GM12865 (cell line): ENCODE data around the gene ERBB2.
"Not testable (repeated sequence)": the region's sequence is repeated elsewhere in the genome, so short reads cannot be mapped to it uniquely, and the experiment has no call there.

ENCODE experiments used
- DNase-seq: peaks from one replicate; pipeline ENCODE4 v3.0.0; 2010; ENCODE audit warnings: low read depth
- H3K4me3 ChIP-seq: 2 replicates; pipeline ENCODE4 v1.5.1; 2011; ENCODE audit warnings: mild to moderate bottlenecking, low read depth, low read length, control low read depth
- CTCF ChIP-seq: IDR thresholded peaks from 2 replicates; pipeline ENCODE4 v1.5.1; 2011; ENCODE audit warnings: low read length, control low read depth, low read depth, inconsistent platforms; ENCODE audit not compliant: insufficient read depth; ENCODE audit errors: missing control alignments

ERBB2 gene

GRCh38 chr17:39694593-39694992, 5.3 kb upstream of the ERBB2 start:
- DNase-seq, result no peak
- no peak for TF ChIP-seq CTCF

GRCh38 chr17:39695089-39695474, 4.8 kb upstream of the ERBB2 start:
- TF ChIP-seq CTCF, result no peak
- DNase-seq, result no peak
- H3K4me3 ChIP-seq, result no peak overlapping the region

More at GRCh38 chr17:39694593-39694992, 5.3 kb upstream of the ERBB2 start:
- H3K4me3 ChIP-seq, result no peak overlapping the region

GRCh38 chr17:39696731-39697130, 3.1 kb upstream of the ERBB2 start:
- H3K4me3 ChIP-seq, result no peak overlapping the region
- TF ChIP-seq CTCF, result no peak
- DNase-seq, result no peak

GRCh38 chr17:39697961-39698360, 1.9 kb upstream of the ERBB2 start:
- no peak for DNase-seq
- no peak overlapping the region for H3K4me3 ChIP-seq
- no peak for TF ChIP-seq CTCF

GRCh38 chr17:39699157-39699817, 577 bp upstream of the ERBB2 start:
- H3K4me3 ChIP-seq, DNase-seq: not testable (repeated sequence)

- H3K4me3 ChIP-seq, result no peak overlapping the region
- DNase-seq, result no peak
- TF ChIP-seq CTCF, result no peak
These were observed 504 bp downstream of the ERBB2 start for GRCh38 chr17:39700148-39700987.

GRCh38 chr17:39701012-39701783, 1.3 kb downstream of the ERBB2 start:
- no peak overlapping the region for H3K4me3 ChIP-seq
- no peak for TF ChIP-seq CTCF
- DNase-seq, result no peak
